AG04450 (cell line): ENCODE data around the gene SLC41A3. TPM values are rescaled to one million over a fixed set of nuclear protein-coding genes. Genes with fewer than 3 reads are reported as not detected.
"Not testable (repeated sequence)": the region's sequence is repeated elsewhere in the genome, so short reads cannot be mapped to it uniquely, and the experiment has no call there.

ENCODE experiments used
- CTCF ChIA-PET: fragments of 300-600, 350-600 bp; formaldehyde crosslinking; extraction: SDS; loops from one replicate; lab custom pipeline; 2022; ENCODE audit warnings: antibody characterized with exemption, inconsistent platforms; lab: Charles Lee
- POLR2A ChIA-PET: fragments of 350-600 bp; formaldehyde crosslinking; extraction: SDS; loops from one replicate; lab custom pipeline; 2021; ENCODE audit warnings: antibody characterized with exemption, inconsistent platforms; lab: Yijun Ruan, JAX
- DNase-seq: peaks from one replicate; pipeline ENCODE4 v3.0.0-alpha.2; 2011; ENCODE audit warnings: low read depth, low spot score
- H3K27ac ChIP-seq: one replicate; pipeline ENCODE4 v1.5.1; 2012; ENCODE audit warnings: low read depth, low read length, control low read depth
- H3K27me3 ChIP-seq: one replicate; pipeline ENCODE4 v1.6.0; 2012; ENCODE audit warnings: low read length; ENCODE audit not compliant: control insufficient read depth, insufficient read depth
- H3K4me3 ChIP-seq: 2 replicates; pipeline ENCODE4 v1.5.1; 2011; ENCODE audit warnings: mild to moderate bottlenecking, low read depth, low read length, control low read depth
- H3K9me3 ChIP-seq: 2 replicates; pipeline ENCODE4 v1.5.1; 2012; ENCODE audit warnings: low read length; ENCODE audit not compliant: control insufficient read depth, insufficient read depth
- CTCF ChIP-seq: IDR thresholded peaks from 2 replicates; pipeline ENCODE4 v1.5.1; 2011; ENCODE audit warnings: low read depth, low read length, control low read depth, inconsistent platforms
- polyA plus RNA-seq: library from polyadenylated mRNA; depleted of rRNA; stranded (reverse); fragments of >200 nt; gene quantifications from 2 replicates; pipeline ENCODE4 v1.2.3, GENCODE V29; 2011

The SLC41A3 gene
- polyA plus RNA-seq, 1 experiment = 36.9 TPM

- no peaks in the 10 kb centered on the region for H3K27me3 ChIP-seq
- CTCF ChIA-PET = no interaction called here
- no peak overlapping the region for H3K27ac ChIP-seq
- no peak for TF ChIP-seq CTCF
- DNase-seq = no peak
- POLR2A ChIA-PET = no interaction called here
- peaks cover 8% of the 10 kb centered on the region; the same call in 1 of the 2 replicates for H3K9me3 ChIP-seq
- H3K4me3 ChIP-seq = no peak overlapping the region
Observed at GRCh38 chr3:126077754-126078153, 6.2 kb downstream of the SLC41A3 start.

- TF ChIP-seq CTCF = no peak
- Histone ChIP-seq H3K4me3 (no peak overlapping the region), H3K27ac (no peak overlapping the region), H3K27me3 (no peaks in the 10 kb centered on the region), H3K9me3 (peaks cover 4% of the 10 kb centered on the region; the same call in 1 of the 2 replicates)
- ChIA-PET POLR2A (no interaction called here), CTCF (no interaction called here)
- no peak for DNase-seq
Observed at GRCh38 chr3:126076140-126076539, 7.8 kb downstream of the SLC41A3 start.

GRCh38 chr3:126070146-126070545 is 13.8 kb downstream of the SLC41A3 start:
- no peak for TF ChIP-seq CTCF
- no peak overlapping the region for H3K4me3 ChIP-seq
- peaks cover 4% of the 10 kb centered on the region; the same call in 1 of the 2 replicates for H3K9me3 ChIP-seq
- ChIA-PET POLR2A (no interaction called here), CTCF (no interaction called here)
- DNase-seq = no peak
- H3K27me3 ChIP-seq = no peaks in the 10 kb centered on the region
- H3K27ac ChIP-seq = no peak overlapping the region

- Histone ChIP-seq H3K9me3 (peaks cover under 1% of the 10 kb centered on the region; the same call in 1 of the 2 replicates), H3K27ac (no peak overlapping the region), H3K27me3 (no peaks in the 10 kb centered on the region), H3K4me3 (no peak overlapping the region)
- no peak for TF ChIP-seq CTCF
- POLR2A ChIA-PET = no interaction called here
- DNase-seq = no peak
- CTCF ChIA-PET = no interaction called here
Observed at GRCh38 chr3:126067959-126068358, 16.0 kb downstream of the SLC41A3 start.

GRCh38 chr3:126066676-126067075 is 17.2 kb downstream of the SLC41A3 start:
- POLR2A ChIA-PET, DNase-seq, H3K27me3 ChIP-seq, H3K27ac ChIP-seq, CTCF ChIA-PET, H3K9me3 ChIP-seq, H3K4me3 ChIP-seq: not testable (repeated sequence)
